Spleen (tissue), 7 donors: ENCODE data around the gene ATP9A.

ENCODE experiments used
- CTCF ChIP-seq, 11 experiments: fragments of 200-600 bp in 7 of 11; fragments of 450-650 bp in 4 of 11; sonication (generic) in 4 of 11; IDR thresholded peaks in 8 of 11; conservative IDR thresholded peaks in 3 of 11; 1 replicate in 7 of 11; 2 replicates in 4 of 11; pipeline versions ENCODE4 v1.4.0 to v1.8.0; 2016 to 2021; ENCODE audit warnings: antibody characterized with exemption in 11 of 11, inconsistent platforms in 4 of 11, mild to moderate bottlenecking in 1 of 11
- POLR2A ChIP-seq, 3 donors: fragments of 450-650 bp; IDR thresholded peaks; one replicate each; pipeline ENCODE4 v1.5.1; 2017; ENCODE audit warnings: antibody characterized with exemption in 3 of 3, mild to moderate bottlenecking in 1 of 3
- donor health status: DM: no; HTN: no; CAD: no; lungs with moderate emphysema.
- donor health status: DM: no; HTN: no; CAD: no.
- donor health status: DM: no; HTN: no; CAD: no.

GRCh38 chr20:51569815-51570738, 198.1 kb downstream of the ATP9A start:
- TF ChIP-seq CTCF (IDR thresholded peaks at IDR 0.05 in 8 of 11, conservative IDR thresholded peaks at IDR 0.05 in 3 of 11) (no peak), POLR2A (IDR thresholded peaks at IDR 0.05) (no peak)
